ENCODE data around the gene TMEM88.

TMEM88 gene

GRCh38 chr17:7873051-7873450, 18.2 kb downstream of the TMEM88 start:
- POLR2A ChIA-PET = no interaction called here
- TF ChIP-seq, protein P1, sequence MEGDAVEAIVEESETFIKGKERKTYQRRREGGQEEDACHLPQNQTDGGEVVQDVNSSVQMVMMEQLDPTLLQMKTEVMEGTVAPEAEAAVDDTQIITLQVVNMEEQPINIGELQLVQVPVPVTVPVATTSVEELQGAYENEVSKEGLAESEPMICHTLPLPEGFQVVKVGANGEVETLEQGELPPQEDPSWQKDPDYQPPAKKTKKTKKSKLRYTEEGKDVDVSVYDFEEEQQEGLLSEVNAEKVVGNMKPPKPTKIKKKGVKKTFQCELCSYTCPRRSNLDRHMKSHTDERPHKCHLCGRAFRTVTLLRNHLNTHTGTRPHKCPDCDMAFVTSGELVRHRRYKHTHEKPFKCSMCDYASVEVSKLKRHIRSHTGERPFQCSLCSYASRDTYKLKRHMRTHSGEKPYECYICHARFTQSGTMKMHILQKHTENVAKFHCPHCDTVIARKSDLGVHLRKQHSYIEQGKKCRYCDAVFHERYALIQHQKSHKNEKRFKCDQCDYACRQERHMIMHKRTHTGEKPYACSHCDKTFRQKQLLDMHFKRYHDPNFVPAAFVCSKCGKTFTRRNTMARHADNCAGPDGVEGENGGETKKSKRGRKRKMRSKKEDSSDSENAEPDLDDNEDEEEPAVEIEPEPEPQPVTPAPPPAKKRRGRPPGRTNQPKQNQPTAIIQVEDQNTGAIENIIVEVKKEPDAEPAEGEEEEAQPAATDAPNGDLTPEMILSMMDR (IDR thresholded peaks at IDR 0.05; ENCODE audit: control extremely low read depth, extremely low read depth, low read depth, missing control alignments) = no peak
- DNase-seq (ENCODE audit: extremely low spot score) = no peak
- CTCF ChIA-PET = interaction anchor here (1.0 to 1.7 kb wide), 2 partner anchors 9 to 12 kb away, joined by 4 to 9 read pairs; no protein-coding TSS in a partner anchor

DNA sequence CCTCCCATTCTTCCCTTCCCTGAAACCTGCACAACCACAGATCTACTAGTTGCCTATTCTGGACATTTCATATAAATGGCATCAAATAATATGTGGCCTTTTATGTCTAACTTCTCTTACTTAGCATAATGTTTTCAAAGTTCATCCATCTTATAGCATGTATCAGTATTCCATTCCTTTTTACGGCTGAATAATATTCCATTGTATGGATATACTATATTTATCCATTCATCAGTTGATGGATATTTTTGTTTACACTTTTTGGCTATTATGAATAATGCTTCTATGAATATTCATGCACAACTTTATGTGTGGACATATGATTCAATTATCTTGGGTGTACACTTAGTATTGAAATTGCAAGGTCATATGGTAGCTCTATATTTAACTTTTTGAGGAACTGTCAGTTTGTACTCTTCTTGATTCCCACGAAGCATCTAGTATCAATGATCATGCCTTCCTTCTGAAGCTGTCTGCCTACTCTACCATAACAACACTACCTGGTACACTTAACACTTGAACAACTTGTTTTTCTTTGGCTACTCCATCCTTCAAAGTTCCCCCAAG, 21.0 kb downstream of the TMEM88 start:
- ChIA-PET CTCF (interaction anchor here (1.0 to 2.1 kb wide), 6 partner anchors 8 to 165 kb away, joined by 3 to 7 read pairs (median 4); partner anchors contain the start of gene NAA38), POLR2A (no interaction called here)
- no peak for DNase-seq (ENCODE audit: extremely low spot score)
- TF ChIP-seq, protein P1 (IDR thresholded peaks at IDR 0.05; ENCODE audit: control extremely low read depth, extremely low read depth, low read depth, missing control alignments) = no peak

- TF ChIP-seq, protein P1 (IDR thresholded peaks at IDR 0.05; ENCODE audit: control extremely low read depth, extremely low read depth, low read depth, missing control alignments) = no peak
- CTCF ChIA-PET = interaction anchor here (1.2 to 1.6 kb wide), 2 partner anchors 13 to 17 kb away, joined by 3 to 4 read pairs; no protein-coding TSS in a partner anchor
- DNase-seq (ENCODE audit: extremely low spot score) = no peak
- POLR2A ChIA-PET = no interaction called here
These were observed 23.4 kb downstream of the TMEM88 start for GRCh38 chr17:7878234-7878633.

GRCh38 chr17:7880076-7880868, 25.4 kb downstream of the TMEM88 start:
- DNase-seq (ENCODE audit: extremely low spot score) = no peak
- POLR2A ChIA-PET = no interaction called here
- CTCF ChIA-PET = no interaction called here
- TF ChIP-seq, protein P1 (IDR thresholded peaks at IDR 0.05; ENCODE audit: control extremely low read depth, extremely low read depth, low read depth, missing control alignments) = no peak

- no peak for DNase-seq (ENCODE audit: extremely low spot score)
- ChIA-PET CTCF (no interaction called here), POLR2A (no interaction called here)
- TF ChIP-seq, protein P1 (IDR thresholded peaks at IDR 0.05; ENCODE audit: control extremely low read depth, extremely low read depth, low read depth, missing control alignments) = no peak
These were observed 26.6 kb downstream of the TMEM88 start for GRCh38 chr17:7881276-7882054.

- DNase-seq (ENCODE audit: extremely low spot score) = no peak
- TF ChIP-seq, protein P1 (IDR thresholded peaks at IDR 0.05; ENCODE audit: control extremely low read depth, extremely low read depth, low read depth, missing control alignments) = no peak
These were observed 27.2 kb downstream of the TMEM88 start for GRCh38 chr17:7882068-7882467.

More at GRCh38 chr17:7882068-7882467, 27.2 kb downstream of the TMEM88 start:
- POLR2A ChIA-PET = no interaction called here
- CTCF ChIA-PET = no interaction called here

Measured in GM10248 (cell line).